HEK293 (cell line): ENCODE data around the gene IL1RAPL1.

Experiments
- CTCF ChIA-PET: fragments of 350-600 bp; formaldehyde crosslinking; extraction: SDS; loops from one replicate; lab custom pipeline; 2021; ENCODE audit warnings: antibody characterized with exemption; lab: Yijun Ruan, JAX
- POLR2A ChIA-PET: fragments of 300-600 bp; formaldehyde crosslinking; extraction: SDS; loops from one replicate; lab custom pipeline; 2020; ENCODE audit warnings: antibody characterized with exemption, inconsistent platforms; lab: Yijun Ruan, JAX
- H3K27ac ChIP-seq: fragments of 200-500 bp; sonication (Bioruptor generic); 2 replicates; pipeline ENCODE4 v1.5.1; 2014; ENCODE audit warnings: low read depth, low read length, control low read depth, inconsistent platforms; ENCODE audit errors: extremely low read depth
- H3K36me3 ChIP-seq, 2 experiments: fragments of 200-500 bp in 1 of 2; sonication (Bioruptor generic) in 1 of 2; 1 replicate in 1 of 2; 2 replicates in 1 of 2; pipeline ENCODE4 v1.5.1; 2014 to 2017; ENCODE audit warnings: inconsistent platforms in 2 of 2, low read length in 2 of 2; ENCODE audit not compliant: control insufficient read depth in 2 of 2, insufficient read depth in 1 of 2
- H3K4me1 ChIP-seq: fragments of 200-500 bp; sonication (Bioruptor generic); 2 replicates; pipeline ENCODE4 v1.5.1; 2014; ENCODE audit warnings: mild to moderate bottlenecking, low read length, inconsistent platforms; ENCODE audit not compliant: control insufficient read depth, insufficient read depth
- H3K4me3 ChIP-seq: 2 replicates; pipeline ENCODE4 v1.5.1; 2011; ENCODE audit warnings: low read depth, mild to moderate bottlenecking, control low read depth, low read length, moderate library complexity
- H3K9me3 ChIP-seq: fragments of 200-500 bp; sonication (Bioruptor generic); 2 replicates; pipeline ENCODE4 v1.5.1; 2014; ENCODE audit warnings: low read depth, low read length, inconsistent platforms; ENCODE audit not compliant: control insufficient read depth, insufficient read depth
- ATF2 ChIP-seq: fragments of 450-650 bp; formaldehyde crosslinking; IDR thresholded peaks from 2 replicates; pipeline ENCODE4 v1.5.1; 2016; ENCODE audit warnings: missing biosample characterization, missing genetic modification characterization, low read depth
- TCF7L2 ChIP-seq: IDR thresholded peaks from 2 replicates; pipeline ENCODE4 v1.6.1; 2011; ENCODE audit warnings: low read depth, mild to moderate bottlenecking, inconsistent platforms, low read length, moderate library complexity, borderline replicate concordance
- ZBTB6 ChIP-seq: fragments of 450-650 bp; formaldehyde crosslinking; IDR thresholded peaks from 2 replicates; pipeline ENCODE4 v1.5.1; 2017; ENCODE audit warnings: missing biosample characterization, missing genetic modification characterization
- ZNF184 ChIP-seq: fragments of 450-650 bp; IDR thresholded peaks from 2 replicates; pipeline ENCODE4 v1.5.1; 2018; ENCODE audit warnings: missing biosample characterization, mild to moderate bottlenecking, missing genetic modification characterization
- ZNF211 ChIP-seq: fragments of 450-650 bp; formaldehyde crosslinking; IDR thresholded peaks from 2 replicates; pipeline ENCODE4 v1.5.1; 2016; ENCODE audit warnings: low read depth, missing biosample characterization, missing genetic modification characterization
- ZNF214 ChIP-seq: fragments of 450-650 bp; formaldehyde crosslinking; IDR thresholded peaks from 2 replicates; pipeline ENCODE4 v1.5.1; 2017; ENCODE audit warnings: missing biosample characterization, mild to moderate bottlenecking, missing genetic modification characterization, borderline replicate concordance
- ZNF292 ChIP-seq: fragments of 450-650 bp; formaldehyde crosslinking; IDR thresholded peaks from 2 replicates; pipeline ENCODE4 v1.5.1; 2016; ENCODE audit warnings: low read depth, missing biosample characterization, missing genetic modification characterization, borderline replicate concordance
- ZNF324 ChIP-seq: fragments of 450-650 bp; formaldehyde crosslinking; IDR thresholded peaks from 2 replicates; pipeline ENCODE4 v1.5.1; 2016; ENCODE audit warnings: missing biosample characterization, missing genetic modification characterization
- ZNF335 ChIP-seq: fragments of 450-650 bp; formaldehyde crosslinking; conservative IDR thresholded peaks from 2 replicates; pipeline ENCODE4 v1.5.1; 2016; ENCODE audit warnings: missing biosample characterization, missing genetic modification characterization
- ZNF391 ChIP-seq: fragments of 450-650 bp; formaldehyde crosslinking; IDR thresholded peaks from 2 replicates; pipeline ENCODE4 v1.5.1; 2016; ENCODE audit warnings: low read depth, missing biosample characterization, missing genetic modification characterization, borderline replicate concordance
- ZNF394 ChIP-seq: fragments of 450-650 bp; formaldehyde crosslinking; IDR thresholded peaks from 2 replicates; pipeline ENCODE4 v1.5.1; 2016; ENCODE audit warnings: missing biosample characterization, missing genetic modification characterization, mild to moderate bottlenecking, moderate library complexity, borderline replicate concordance
- ZNF48 ChIP-seq: fragments of 450-650 bp; formaldehyde crosslinking; IDR thresholded peaks from 2 replicates; pipeline ENCODE4 v1.5.1; 2016; ENCODE audit warnings: missing biosample characterization, missing genetic modification characterization
- ZNF558 ChIP-seq: fragments of 450-650 bp; formaldehyde crosslinking; IDR thresholded peaks from 2 replicates; pipeline ENCODE4 v1.5.1; 2016; ENCODE audit warnings: missing biosample characterization, missing genetic modification characterization
- ZNF585B ChIP-seq: fragments of 450-650 bp; formaldehyde crosslinking; IDR thresholded peaks from 2 replicates; pipeline ENCODE4 v1.5.1; 2016; ENCODE audit warnings: missing biosample characterization, missing genetic modification characterization
- ZNF621 ChIP-seq: fragments of 450-650 bp; formaldehyde crosslinking; IDR thresholded peaks from 2 replicates; pipeline ENCODE4 v1.5.1; 2017; ENCODE audit warnings: missing biosample characterization, missing genetic modification characterization
- ZNF629 ChIP-seq: fragments of 450-650 bp; formaldehyde crosslinking; IDR thresholded peaks from 2 replicates; pipeline ENCODE4 v1.5.1; 2017; ENCODE audit warnings: missing biosample characterization, missing genetic modification characterization
- ZNF645 ChIP-seq: fragments of 450-650 bp; formaldehyde crosslinking; IDR thresholded peaks from 2 replicates; pipeline ENCODE4; 2016; ENCODE audit warnings: missing biosample characterization, missing genetic modification characterization
- ZNF670 ChIP-seq: fragments of 450-650 bp; formaldehyde crosslinking; IDR thresholded peaks from 2 replicates; pipeline ENCODE4 v1.5.1; 2016; ENCODE audit warnings: missing biosample characterization, missing genetic modification characterization, low read depth
- ZNF677 ChIP-seq: fragments of 450-650 bp; IDR thresholded peaks from 2 replicates; pipeline ENCODE4 v1.5.0; 2018; ENCODE audit warnings: missing biosample characterization, mild to moderate bottlenecking, missing genetic modification characterization, moderate library complexity
- ZNF692 ChIP-seq: fragments of 450-650 bp; formaldehyde crosslinking; IDR thresholded peaks from 2 replicates; pipeline ENCODE4 v1.5.1; 2016; ENCODE audit warnings: missing biosample characterization, missing genetic modification characterization
- ZNF843 ChIP-seq: fragments of 450-650 bp; formaldehyde crosslinking; IDR thresholded peaks from 2 replicates; pipeline ENCODE4 v1.5.1; 2016; ENCODE audit warnings: missing biosample characterization, missing genetic modification characterization
- ZSCAN16 ChIP-seq: fragments of 450-650 bp; formaldehyde crosslinking; IDR thresholded peaks from 2 replicates; pipeline ENCODE4 v1.5.1; 2016; ENCODE audit warnings: missing biosample characterization, missing genetic modification characterization

The IL1RAPL1 gene

GRCh38 chrX:29487214-29487613, 900.0 kb downstream of the IL1RAPL1 start (continued):
- no peak for TF ChIP-seq ZNF670 (tag by site-specific recombination)
- TF ChIP-seq ZNF211 (tag by site-specific recombination), result no peak

- ChIA-PET CTCF (interaction anchor here (0.7 to 2.4 kb wide), 2 partner anchors 9 to 1140 kb away, joined by 6 to 15 read pairs; no protein-coding TSS in a partner anchor), POLR2A (no interaction called here)
- TF ChIP-seq ZNF335 (tag by site-specific recombination), result no peak
- no peak for TF ChIP-seq ZNF324
- no peak for TF ChIP-seq ZNF621 (tag by site-specific recombination)
- TF ChIP-seq ZBTB6 (tag by site-specific recombination), result no peak
- no peak for TF ChIP-seq ZSCAN16
- no peak for TF ChIP-seq ZNF184 (tag by site-specific recombination)
- TF ChIP-seq ZNF558, result no peak
- no peak for TF ChIP-seq ZNF692 (tag by site-specific recombination)
- TF ChIP-seq ZNF843, result no peak
- Histone ChIP-seq H3K36me3 (no peaks in the 10 kb centered on the region), H3K9me3 (no peaks in the 10 kb centered on the region), H3K27ac (no peak overlapping the region), H3K4me3 (no peak overlapping the region), H3K4me1 (no peaks in the 10 kb centered on the region)
These were observed 900.5 kb downstream of the IL1RAPL1 start for GRCh38 chrX:29487714-29488113.

GRCh38 chrX:29488919-29489318, 901.7 kb downstream of the IL1RAPL1 start:
- H3K4me3 ChIP-seq, result no peak overlapping the region
- CTCF ChIA-PET, result interaction anchor here (1.4 kb wide), 1 partner anchor 10 kb away, joined by 3 read pairs; no protein-coding TSS in a partner anchor

More at GRCh38 chrX:29488919-29489318, 901.7 kb downstream of the IL1RAPL1 start:
- no peaks in the 10 kb centered on the region for H3K4me1 ChIP-seq
- no peak overlapping the region for H3K27ac ChIP-seq
- H3K36me3 ChIP-seq, result no peaks in the 10 kb centered on the region
- H3K9me3 ChIP-seq, result no peaks in the 10 kb centered on the region
- no peak for TF ChIP-seq ZNF394 (tag by site-specific recombination)
- TF ChIP-seq ZNF645 (tag by site-specific recombination), result no peak
- TF ChIP-seq ATF2 (tag by site-specific recombination), result no peak
- no peak for TF ChIP-seq ZNF677 (tag by site-specific recombination)
- TF ChIP-seq TCF7L2, result no peak
- TF ChIP-seq ZNF391, result no peak
- no peak for TF ChIP-seq ZNF214 (tag by site-specific recombination)
- TF ChIP-seq ZNF629 (tag by site-specific recombination), result no peak
- TF ChIP-seq ZNF292 (tag by site-specific recombination), result no peak
- TF ChIP-seq ZNF621 (tag by site-specific recombination), result no peak
- no peak for TF ChIP-seq ZNF48 (tag by site-specific recombination)
- TF ChIP-seq ZNF585B, result no peak
- no peak for TF ChIP-seq ZNF670 (tag by site-specific recombination)
- POLR2A ChIA-PET, result no interaction called here
